Ishikawa (cell line): ENCODE measurements around the gene BMPR1A.

Experiments
- EGR1 ChIP-seq: IDR thresholded peaks from 2 replicates; pipeline ENCODE4 v1.6.1; 2012
- EP300 ChIP-seq: IDR thresholded peaks from 2 replicates; pipeline ENCODE4 v1.6.1; 2012; ENCODE audit warnings: borderline replicate concordance
- YY1 ChIP-seq: IDR thresholded peaks from 2 replicates; pipeline ENCODE4 v1.6.1; 2012; ENCODE audit warnings: low read depth

- TF ChIP-seq YY1: no peak
- no peak for TF ChIP-seq EP300
- no peak for TF ChIP-seq EGR1
Measured at GRCh38 chr10:86962136-86962980, 205.9 kb downstream of the BMPR1A start.
